Stimulated activated memory B cell treated with anti-CD40 and anti-IgM and Interleukin-4, amounts not matched to agents 10 μg/mL and 1 μg/mL and 100 μg/mL, for 72 hours (primary cell): ENCODE data around the gene ARHGEF19.
"Not testable (repeated sequence)": the region's sequence is repeated elsewhere in the genome, so short reads cannot be mapped to it uniquely, and the experiment has no call there.

Source experiments
- ATAC-seq: fragments of 150-1000 bp; cut with Tn5 transposase; 2 replicates; pipeline ENCODE4 v1.10.0; 2021
- H3K27ac Mint-ChIP-seq: one replicate; pipeline ENCODE4 v1.8.0; 2022; ENCODE audit warnings: mild to moderate bottlenecking, mixed read lengths
- H3K27me3 Mint-ChIP-seq: one replicate; pipeline ENCODE4 v1.8.0; 2022; ENCODE audit warnings: mixed read lengths
- H3K36me3 Mint-ChIP-seq: one replicate; pipeline ENCODE4 v1.8.0; 2022; ENCODE audit warnings: mixed read lengths
- H3K4me1 Mint-ChIP-seq: one replicate; pipeline ENCODE4 v1.8.0; 2022; ENCODE audit warnings: mixed read lengths
- H3K4me3 Mint-ChIP-seq: one replicate; pipeline ENCODE4 v1.8.0; 2022; ENCODE audit warnings: mild to moderate bottlenecking, moderate library complexity, mixed read lengths
- H3K9me3 Mint-ChIP-seq: one replicate; pipeline ENCODE4 v1.8.0; 2022; ENCODE audit warnings: mixed read lengths

The ARHGEF19 gene

DNA sequence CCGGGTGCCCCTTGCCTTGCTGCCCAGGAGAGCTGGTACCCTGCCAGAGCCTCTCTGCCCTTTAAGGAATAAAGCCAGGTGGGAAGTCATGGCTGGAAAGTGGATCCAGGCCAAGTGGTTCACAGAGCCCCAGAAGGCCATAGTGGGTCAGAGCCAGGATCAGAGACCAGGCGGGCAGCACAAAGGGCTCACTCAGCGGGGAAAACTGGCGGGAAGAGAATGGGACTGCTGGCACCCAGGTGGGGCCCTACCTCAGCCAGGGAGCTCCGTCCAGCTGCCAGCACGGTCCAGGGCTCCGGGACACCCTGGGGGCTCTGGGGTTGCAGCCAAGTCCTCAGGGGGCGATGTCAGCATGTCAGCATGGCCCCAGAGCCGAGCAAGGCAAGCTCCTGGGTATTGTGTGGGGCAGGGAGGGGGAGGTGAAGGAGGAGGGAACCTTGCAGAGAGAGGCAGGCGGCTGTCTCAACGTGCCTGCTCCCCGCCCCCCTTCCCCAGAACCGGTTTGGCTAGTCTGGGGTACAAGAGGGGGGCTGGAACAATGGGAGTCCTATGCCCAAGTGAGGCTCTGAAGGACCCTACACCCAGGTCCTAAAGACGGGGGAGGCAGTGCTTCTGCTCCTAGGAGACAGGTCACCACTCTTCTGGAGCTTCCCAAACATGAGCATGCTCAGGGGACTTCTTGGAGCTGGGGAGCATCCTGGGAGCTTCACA is at the start of gene ARHGEF19:
Gene ARHGEF19, minus strand, starts transcription at position 402 of the 711 bp plus-strand sequence. CDS start 3,598 bp downstream, outside the sequence.
- no peaks in the 10 kb centered on the region for H3K9me3 Mint-ChIP-seq
- H3K4me3 Mint-ChIP-seq, result no peak within 1 kb of the TSS
- peaks cover 9% of the 10 kb centered on the region for H3K27me3 Mint-ChIP-seq
- ATAC-seq, result no peak
- no peak within 1 kb of the TSS for H3K27ac Mint-ChIP-seq
- no peaks in the 10 kb centered on the region for H3K36me3 Mint-ChIP-seq
- peaks cover 19% of the 10 kb centered on the region for H3K4me1 Mint-ChIP-seq

GRCh38 chr1:16262067-16262466 is 49.6 kb upstream of the ARHGEF19 start:
- H3K4me3 Mint-ChIP-seq, result no peak overlapping the region
- no peak overlapping the region for H3K27ac Mint-ChIP-seq
- H3K9me3 Mint-ChIP-seq, result no peaks in the 10 kb centered on the region
- H3K36me3 Mint-ChIP-seq, result peaks cover 5% of the 10 kb centered on the region
- H3K27me3 Mint-ChIP-seq, result no peaks in the 10 kb centered on the region
- no peak for ATAC-seq
- no peaks in the 10 kb centered on the region for H3K4me1 Mint-ChIP-seq

GRCh38 chr1:16260814-16261213 is 48.4 kb upstream of the ARHGEF19 start:
- no peaks in the 10 kb centered on the region for H3K4me1 Mint-ChIP-seq
- no peaks in the 10 kb centered on the region for H3K9me3 Mint-ChIP-seq
- peaks cover 5% of the 10 kb centered on the region for H3K36me3 Mint-ChIP-seq
- H3K4me3 Mint-ChIP-seq, result no peak overlapping the region
- no peak overlapping the region for H3K27ac Mint-ChIP-seq
- no peak for ATAC-seq
- H3K27me3 Mint-ChIP-seq, result no peaks in the 10 kb centered on the region

DNA sequence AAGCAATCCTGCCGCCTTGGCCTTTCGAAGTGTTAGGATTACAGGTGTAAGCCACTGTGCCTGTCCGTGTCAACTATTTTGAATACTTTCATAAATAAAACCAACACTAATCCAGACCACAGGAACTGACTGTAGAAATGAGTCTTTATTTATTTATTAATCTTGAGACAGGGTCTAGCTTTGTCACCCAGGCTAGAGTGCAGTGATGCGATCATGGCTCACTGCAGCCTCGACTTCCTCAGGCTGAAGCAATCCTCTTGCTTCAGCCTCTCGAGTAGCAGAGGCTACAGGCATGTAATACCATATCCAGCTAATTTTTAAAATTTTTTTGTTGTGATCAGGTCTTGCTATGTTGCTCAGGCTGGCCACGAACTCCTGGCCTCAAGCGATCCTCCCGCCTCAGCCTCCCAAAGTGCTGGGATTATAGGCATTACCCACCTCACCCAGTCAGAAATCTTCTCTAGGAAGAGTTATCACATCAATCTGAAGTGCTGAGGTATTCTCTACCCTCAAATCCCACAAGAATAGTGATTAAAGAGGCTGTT is 46.2 kb upstream of the ARHGEF19 start:
- no peak for ATAC-seq
- H3K36me3 Mint-ChIP-seq, result peaks cover 12% of the 10 kb centered on the region
- no peak overlapping the region for H3K4me3 Mint-ChIP-seq
- H3K4me1 Mint-ChIP-seq, result no peaks in the 10 kb centered on the region
- H3K27me3 Mint-ChIP-seq, result no peaks in the 10 kb centered on the region
- no peaks in the 10 kb centered on the region for H3K9me3 Mint-ChIP-seq
- no peak overlapping the region for H3K27ac Mint-ChIP-seq

GRCh38 chr1:16257968-16258367 is 45.5 kb upstream of the ARHGEF19 start:
- H3K4me3 Mint-ChIP-seq, result no peak overlapping the region
- H3K4me1 Mint-ChIP-seq, result no peaks in the 10 kb centered on the region
- H3K27me3 Mint-ChIP-seq, result no peaks in the 10 kb centered on the region
- ATAC-seq, result no peak
- H3K36me3 Mint-ChIP-seq, result peaks cover 12% of the 10 kb centered on the region
- no peaks in the 10 kb centered on the region for H3K9me3 Mint-ChIP-seq
- peak overlapping the region; percentile 30 for H3K27ac Mint-ChIP-seq

DNA sequence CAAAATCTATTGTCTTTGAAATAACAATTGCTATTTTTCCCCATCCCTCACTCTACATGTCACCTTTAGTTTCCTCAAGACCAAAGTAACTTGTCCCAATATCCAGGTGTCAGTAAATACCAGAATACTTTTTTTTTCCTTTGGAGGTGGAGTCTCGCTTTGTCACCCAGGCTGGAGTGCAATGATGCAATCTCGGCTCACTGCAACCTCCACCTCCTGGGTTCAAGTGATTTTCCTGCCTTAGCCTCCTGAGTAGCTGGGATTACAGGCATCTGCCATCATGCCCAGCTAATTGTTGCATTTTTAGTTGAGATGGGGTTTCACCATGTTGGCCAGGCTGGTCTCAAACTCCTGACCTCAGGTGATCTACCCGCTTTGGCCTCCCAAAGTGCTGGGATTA is 45.1 kb upstream of the ARHGEF19 start:
- H3K9me3 Mint-ChIP-seq, H3K4me3 Mint-ChIP-seq, H3K4me1 Mint-ChIP-seq, H3K27me3 Mint-ChIP-seq, ATAC-seq: not testable (repeated sequence)
- Mint-ChIP-seq H3K36me3 (peaks cover 14% of the 10 kb centered on the region), H3K27ac (peak overlapping the region; percentile 30)

DNA sequence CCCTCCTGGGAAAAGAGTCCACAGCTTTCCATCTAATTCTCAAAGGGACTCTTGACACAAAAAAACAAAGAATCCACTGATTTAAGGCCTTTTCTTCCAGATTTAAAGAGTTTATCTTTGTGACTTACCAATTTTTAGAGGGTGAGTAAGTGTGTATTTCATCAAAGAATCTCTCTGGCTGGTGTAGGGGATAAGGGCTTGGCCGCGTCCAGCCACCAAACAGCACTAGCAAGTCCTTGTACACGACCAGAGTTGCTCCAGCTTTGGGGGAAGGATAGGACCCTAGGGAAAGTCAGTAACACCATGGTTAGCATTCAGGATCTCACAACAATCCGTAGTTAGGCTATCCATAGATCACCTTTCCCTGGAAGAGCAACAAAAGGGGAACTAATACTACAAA is 44.0 kb upstream of the ARHGEF19 start:
- H3K4me1 Mint-ChIP-seq, result no peaks in the 10 kb centered on the region
- H3K27me3 Mint-ChIP-seq, result no peaks in the 10 kb centered on the region

GRCh38 chr1:16254263-16254928 is 41.9 kb upstream of the ARHGEF19 start:
- H3K4me3 Mint-ChIP-seq, result no peak overlapping the region
- H3K27ac Mint-ChIP-seq, result peak overlapping the region; percentile 33
- ATAC-seq, result no peak
- H3K4me1 Mint-ChIP-seq, result peaks cover 5% of the 10 kb centered on the region
- peaks cover 30% of the 10 kb centered on the region for H3K36me3 Mint-ChIP-seq
- H3K9me3 Mint-ChIP-seq, result no peaks in the 10 kb centered on the region
- H3K27me3 Mint-ChIP-seq, result no peaks in the 10 kb centered on the region

More for the DNA sequence above, 44.0 kb upstream of the ARHGEF19 start:
- ATAC-seq, result no peak
- Mint-ChIP-seq H3K9me3 (no peaks in the 10 kb centered on the region), H3K36me3 (peaks cover 25% of the 10 kb centered on the region), H3K27ac (no peak overlapping the region), H3K4me3 (no peak overlapping the region)

GRCh38 chr1:16253332-16253922 is 41.0 kb upstream of the ARHGEF19 start:
- Mint-ChIP-seq H3K36me3 (peaks cover 35% of the 10 kb centered on the region), H3K4me3 (no peak overlapping the region), H3K27me3 (no peaks in the 10 kb centered on the region), H3K27ac (peak overlapping the region; percentile 33), H3K4me1 (peaks cover 15% of the 10 kb centered on the region), H3K9me3 (no peaks in the 10 kb centered on the region)
- no peak for ATAC-seq

GRCh38 chr1:16252912-16253311 is 40.5 kb upstream of the ARHGEF19 start:
- Mint-ChIP-seq H3K36me3 (peaks cover 35% of the 10 kb centered on the region), H3K4me3 (no peak overlapping the region), H3K9me3 (no peaks in the 10 kb centered on the region), H3K4me1 (peaks cover 15% of the 10 kb centered on the region), H3K27me3 (no peaks in the 10 kb centered on the region), H3K27ac (no peak overlapping the region)
- ATAC-seq, result no peak

GRCh38 chr1:16251381-16251780 is 38.9 kb upstream of the ARHGEF19 start:
- Mint-ChIP-seq H3K27ac (no peak overlapping the region), H3K4me1 (peaks cover 15% of the 10 kb centered on the region), H3K27me3 (no peaks in the 10 kb centered on the region), H3K4me3 (no peak overlapping the region), H3K36me3 (peaks cover 44% of the 10 kb centered on the region), H3K9me3 (no peaks in the 10 kb centered on the region)
- no peak for ATAC-seq

- no peaks in the 10 kb centered on the region for H3K9me3 Mint-ChIP-seq
- no peak for ATAC-seq
- no peak overlapping the region for H3K4me3 Mint-ChIP-seq
- H3K36me3 Mint-ChIP-seq, result peaks cover 42% of the 10 kb centered on the region
- H3K27ac Mint-ChIP-seq, result no peak overlapping the region
- H3K27me3 Mint-ChIP-seq, result no peaks in the 10 kb centered on the region
- peaks cover 15% of the 10 kb centered on the region for H3K4me1 Mint-ChIP-seq
These were observed 38.2 kb upstream of the ARHGEF19 start for GRCh38 chr1:16250524-16251251.

GRCh38 chr1:16249596-16250241 is 37.3 kb upstream of the ARHGEF19 start:
- no peak for ATAC-seq
- Mint-ChIP-seq H3K27me3 (no peaks in the 10 kb centered on the region), H3K36me3 (peaks cover 38% of the 10 kb centered on the region), H3K4me3 (no peak overlapping the region), H3K27ac (peak overlapping the region; percentile 77), H3K9me3 (no peaks in the 10 kb centered on the region), H3K4me1 (peaks cover 15% of the 10 kb centered on the region)

DNA sequence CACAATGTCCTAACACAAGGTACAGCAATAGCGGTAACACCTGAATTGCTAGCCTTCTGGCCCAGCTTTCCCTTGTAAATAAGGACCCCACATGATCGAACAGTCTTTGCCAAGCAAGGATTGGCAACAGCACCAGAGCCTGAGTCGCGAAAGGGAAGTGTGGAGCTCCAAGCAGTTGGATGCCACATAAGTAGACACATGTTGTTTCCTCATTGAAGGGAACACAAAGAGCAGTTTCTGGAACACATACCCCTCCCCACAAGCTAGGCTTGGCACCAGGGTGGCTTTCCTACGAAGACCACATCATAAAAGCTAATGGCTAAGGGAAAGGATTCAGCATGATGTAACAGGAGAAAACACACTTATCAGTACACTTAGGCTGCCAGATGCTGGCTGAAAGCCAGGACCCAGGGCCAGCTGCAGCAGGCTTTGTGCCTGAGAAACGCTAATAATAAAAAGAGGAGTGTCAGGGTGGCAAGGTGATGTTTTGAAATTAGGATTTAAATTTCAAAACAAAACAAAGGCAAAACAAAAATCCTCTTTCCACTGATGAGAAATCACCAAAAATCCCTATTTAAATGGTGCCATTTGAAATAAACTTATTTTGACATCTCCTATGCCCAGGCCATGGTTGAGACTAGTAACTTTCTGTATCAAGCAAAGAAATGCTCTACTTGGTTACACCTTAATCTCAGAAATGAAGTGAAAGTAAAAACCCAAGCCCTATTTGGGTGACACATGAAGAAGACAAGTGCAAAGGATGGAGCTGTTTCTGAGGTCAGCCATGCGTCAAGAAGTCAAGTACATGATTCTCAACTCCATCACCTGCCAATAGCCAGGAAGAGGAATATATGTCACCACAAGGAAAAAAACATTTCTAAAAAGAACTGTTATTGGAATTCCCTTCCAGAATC is 36.4 kb upstream of the ARHGEF19 start:
- Mint-ChIP-seq H3K4me1 (peaks cover 21% of the 10 kb centered on the region), H3K27ac (peak overlapping the region; percentile 77), H3K9me3 (no peaks in the 10 kb centered on the region), H3K4me3 (no peak overlapping the region), H3K36me3 (peaks cover 35% of the 10 kb centered on the region), H3K27me3 (no peaks in the 10 kb centered on the region)
- ATAC-seq, result peak; percentile 68
